Right ventricle myocardium superior (tissue), 1 donor: ENCODE measurements around the gene NKPD1. TPM values are rescaled to one million over a fixed set of nuclear protein-coding genes. Genes with fewer than 3 reads are reported as not detected.
"Not testable (repeated sequence)": the region's sequence is repeated elsewhere in the genome, so short reads cannot be mapped to it uniquely, and the experiment has no call there.

ENCODE experiments used
- ATAC-seq: fragments of 200-7000 bp; cut with Tn5 transposase; one replicate; pipeline ENCODE4 v1.9.1; 2020; ENCODE audit warnings: mild to moderate bottlenecking; ENCODE audit not compliant: poor library complexity
- DNase-seq: peaks from one replicate; pipeline ENCODE4 v3.0.0-alpha.2; 2020
- intact Hi-C: fragments of 100-400 bp; cut with DNase I; formaldehyde crosslinking; loops from one replicate; pipeline ENCODE4 v1.11.2; 2022
- total RNA-seq: library from RNA; stranded (reverse); fragmentation: NEBNext Ultra II Directional; extraction: Animal tissue kit (Norgen Biotek cat#: 25700); gene quantifications from one replicate; pipeline ENCODE4 v1.2.1, GENCODE V29; 2021
- donor health status: DM: no; HTN: yes; CAD: no; lungs with severe emphysema.

The NKPD1 gene
- total RNA-seq, 1 donor from 2014 or later = not detected

- DNase-seq = no peak
- intact Hi-C loops = no loop called here
- no peak for ATAC-seq
Measured at GRCh38 chr19:45128806-45129205, 32.0 kb downstream of the NKPD1 start.

GRCh38 chr19:45128146-45128545 lies 32.6 kb downstream of the NKPD1 start:
- DNase-seq = no peak
- intact Hi-C loops = no loop called here
- ATAC-seq = no peak

GRCh38 chr19:45126654-45127053 lies 34.1 kb downstream of the NKPD1 start:
- intact Hi-C loops = no loop called here
- no peak for DNase-seq
- ATAC-seq = no peak

GRCh38 chr19:45125975-45126493 lies 34.7 kb downstream of the NKPD1 start:
- DNase-seq (peak; percentile 61), ATAC-seq (peak; percentile 74)
- intact Hi-C loops = no loop called here

- DNase-seq (no peak), ATAC-seq (no peak)
- intact Hi-C loops = no loop called here
Measured at GRCh38 chr19:45125360-45125759, 35.4 kb downstream of the NKPD1 start.

- intact Hi-C loops = no loop called here
- DNase-seq = no peak
- ATAC-seq = no peak
Measured at GRCh38 chr19:45124021-45124420, 36.8 kb downstream of the NKPD1 start.

- no peak for ATAC-seq
- intact Hi-C loops = no loop called here
- no peak for DNase-seq
Measured at GRCh38 chr19:45123440-45123850, 37.3 kb downstream of the NKPD1 start.

- ATAC-seq = no peak
- no peak for DNase-seq
- intact Hi-C loops = no loop called here
Measured at GRCh38 chr19:45122832-45123231, 38.0 kb downstream of the NKPD1 start.

- DNase-seq (no peak), ATAC-seq (no peak)
- intact Hi-C loops = no loop called here
Measured at GRCh38 chr19:45121827-45122345, 38.9 kb downstream of the NKPD1 start.

GRCh38 chr19:45119582-45119981 lies 41.2 kb downstream of the NKPD1 start:
- ATAC-seq (no peak), DNase-seq (no peak)
- intact Hi-C loops = no loop called here

GRCh38 chr19:45118591-45119355 lies 42.0 kb downstream of the NKPD1 start:
- DNase-seq, intact Hi-C loops, ATAC-seq: not testable (repeated sequence)

GRCh38 chr19:45118106-45118505 lies 42.7 kb downstream of the NKPD1 start:
- DNase-seq (no peak), ATAC-seq (no peak)

GRCh38 chr19:45117671-45118070 lies 43.1 kb downstream of the NKPD1 start:
- DNase-seq (no peak), ATAC-seq (no peak)
- intact Hi-C loops = no loop called here

More at GRCh38 chr19:45118106-45118505, 42.7 kb downstream of the NKPD1 start:
- intact Hi-C loops = no loop called here

- no peak for DNase-seq
- intact Hi-C loops = no loop called here
Measured at GRCh38 chr19:45117167-45117594, 43.6 kb downstream of the NKPD1 start.

GRCh38 chr19:45115809-45116615 lies 44.8 kb downstream of the NKPD1 start:
- intact Hi-C loops = no loop called here
- ATAC-seq = no peak
- DNase-seq = no peak

More at GRCh38 chr19:45117167-45117594, 43.6 kb downstream of the NKPD1 start:
- no peak for ATAC-seq

GRCh38 chr19:45114116-45114515 lies 46.7 kb downstream of the NKPD1 start:
- no peak for ATAC-seq
- DNase-seq = no peak
- intact Hi-C loops = no loop called here

GRCh38 chr19:45113628-45114027 lies 47.2 kb downstream of the NKPD1 start:
- no peak for DNase-seq
- intact Hi-C loops = no loop called here
- no peak for ATAC-seq

GRCh38 chr19:45112111-45112827 lies 48.5 kb downstream of the NKPD1 start:
- ATAC-seq (no peak), DNase-seq (no peak)
- intact Hi-C loops = no loop called here
